GM23248 (cell line): ENCODE data around the gene VAMP5.

Experiments used
- EZH2 ChIP-seq: fragments of 200-600 bp; sonication (generic); IDR thresholded peaks from 2 replicates; pipeline ENCODE4 v1.6.1; 2018; ENCODE audit warnings: antibody characterized with exemption, mild to moderate bottlenecking; ENCODE audit not compliant: insufficient read depth, poor library complexity, severe bottlenecking
- EZH2phosphoT487 ChIP-seq: fragments of 200-600 bp; sonication (generic); IDR thresholded peaks from 2 replicates; pipeline ENCODE4 v1.6.1; 2018; ENCODE audit warnings: antibody characterized with exemption, moderate library complexity, mild to moderate bottlenecking, low read depth; ENCODE audit not compliant: insufficient read depth

- TF ChIP-seq EZH2phosphoT487 (no peak), EZH2 (no peak)
These were observed 44.4 kb downstream of the VAMP5 start for GRCh38 chr2:85628658-85629057.
